Posterior cingulate gyrus (tissue), 11 donors: ENCODE data around the gene AMELX.

ENCODE experiments used
- DNase-seq, 10 donors: peaks; one replicate each; pipeline versions ENCODE4 v3.0.0 to v3.0.0-alpha.2; 2020 to 2021; ENCODE audit warnings: mixed read lengths in 3 of 10
- intact Hi-C: fragments of 100-400 bp; cut with DNase I; formaldehyde crosslinking; loops from one replicate; pipeline ENCODE4 v1.15.1; 2023

Gene AMELX

DNA sequence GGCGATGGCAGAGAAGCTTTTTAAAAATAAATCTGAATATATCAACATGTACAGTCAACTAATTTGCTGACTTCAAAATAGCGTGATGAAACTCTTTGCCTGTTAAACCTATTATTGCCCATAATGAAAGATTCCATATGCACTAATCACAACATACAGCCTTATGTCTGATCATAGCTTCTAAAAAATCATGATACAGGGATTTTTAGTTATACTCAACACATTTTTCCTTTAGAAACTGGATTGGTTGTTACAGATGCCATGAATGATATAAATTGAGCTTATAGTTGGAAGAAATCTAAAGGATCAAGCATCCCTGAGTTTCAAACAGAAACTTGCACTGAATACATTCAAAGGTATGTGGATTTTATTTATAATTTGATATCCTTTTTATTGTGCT is at the start of gene AMELX:
AMELX (plus strand) TSS at position 301 of the 400 bp plus-strand sequence. CDS start 1,376 bp downstream, outside the sequence.
- intact Hi-C loops: no loop called here
- DNase-seq: no peak

DNA sequence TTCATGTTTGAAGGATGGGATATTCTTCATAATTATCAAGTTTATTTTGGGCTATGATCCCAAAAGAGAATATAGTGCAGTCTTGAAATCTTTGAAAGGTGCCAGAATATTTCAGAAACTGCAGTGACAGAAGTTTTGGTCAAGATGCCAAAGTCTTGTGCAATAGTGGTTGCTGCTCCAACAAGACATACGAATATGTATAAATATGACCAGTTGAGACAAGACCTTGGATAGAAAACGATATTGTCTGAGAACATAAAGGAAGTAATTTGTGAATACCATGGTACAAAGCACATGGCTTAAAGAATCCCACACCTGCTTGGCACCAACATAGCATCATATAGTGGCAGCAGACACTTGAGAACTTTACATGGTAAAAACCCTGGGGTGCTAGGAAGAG is 48.6 kb upstream of the AMELX start:
- intact Hi-C loops: no loop called here
- DNase-seq: no peak

DNA sequence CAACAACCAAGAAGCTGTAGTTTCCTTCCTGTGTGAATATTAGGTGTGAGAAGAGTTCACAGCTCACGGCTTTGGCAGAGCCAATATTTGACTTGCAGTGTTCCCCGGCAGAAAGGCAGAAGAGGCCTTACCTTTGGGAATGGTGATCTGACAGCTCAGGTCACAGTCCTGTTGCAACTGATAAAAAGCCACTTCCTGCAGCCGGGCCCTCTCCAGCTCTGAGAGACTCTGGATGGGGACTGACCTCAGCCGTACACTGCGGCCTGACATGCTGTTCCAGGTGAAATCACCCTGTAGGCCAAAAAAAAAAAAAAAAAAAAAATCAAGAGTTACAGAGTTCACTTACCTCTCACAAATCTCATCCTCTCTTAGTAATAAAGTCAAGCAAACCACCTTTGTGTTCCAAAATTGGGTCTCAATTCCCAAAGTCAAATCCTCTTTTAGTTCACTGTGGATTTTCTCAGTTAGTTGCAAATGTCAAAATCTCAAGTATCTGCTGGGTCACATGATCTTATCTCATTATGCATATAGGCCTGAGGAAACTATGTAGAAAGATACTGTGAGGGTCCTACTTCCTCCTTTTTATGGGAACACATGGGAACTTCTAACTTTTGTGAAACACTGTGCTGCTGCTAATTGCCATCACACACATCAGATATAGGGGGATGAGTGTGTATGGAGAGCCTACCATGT is 38.6 kb upstream of the AMELX start:
- intact Hi-C loops: no loop called here
- peak in 1 of 10 donors; percentile 72 for DNase-seq

DNA sequence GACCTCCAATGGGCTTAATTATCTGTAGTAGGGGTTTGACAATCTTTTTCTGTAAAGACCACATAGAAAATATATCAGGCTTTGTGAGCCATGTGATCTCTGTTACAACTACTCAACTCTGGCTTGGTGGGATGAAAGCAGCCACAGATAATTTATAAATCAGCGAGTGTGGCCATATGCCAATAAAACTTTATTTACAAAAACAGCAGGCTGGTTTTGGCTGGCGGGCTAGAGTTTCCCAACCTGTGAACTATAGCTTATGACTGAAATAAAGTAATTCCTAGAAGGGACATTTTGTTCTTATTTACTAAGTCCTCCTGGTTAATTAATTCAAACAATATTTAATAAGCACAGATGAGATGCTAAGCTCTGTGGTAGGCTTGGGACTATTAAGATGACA is 35.9 kb upstream of the AMELX start:
- no peak for DNase-seq
- intact Hi-C loops: no loop called here

DNA sequence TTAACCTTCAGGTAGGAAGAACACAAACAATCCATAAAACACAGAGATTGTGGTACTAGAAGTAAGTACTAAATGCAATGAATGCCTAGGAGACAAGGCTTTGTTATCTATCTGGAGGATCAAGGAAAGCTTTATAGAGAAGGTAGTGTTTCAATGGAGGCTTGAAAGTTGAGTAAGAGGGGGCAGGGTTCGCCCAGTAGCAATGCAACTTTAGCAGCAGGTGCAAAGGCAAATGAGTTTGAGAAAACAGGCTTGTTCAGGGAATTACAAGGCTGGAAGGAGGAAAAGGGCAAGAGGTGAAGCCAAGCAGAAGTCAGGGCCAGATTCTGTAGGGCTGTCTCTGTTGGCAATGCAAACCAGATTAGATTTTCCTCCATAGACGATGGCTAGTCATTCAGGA is 35.5 kb upstream of the AMELX start:
- intact Hi-C loops: no loop called here
- DNase-seq: no peak

DNA sequence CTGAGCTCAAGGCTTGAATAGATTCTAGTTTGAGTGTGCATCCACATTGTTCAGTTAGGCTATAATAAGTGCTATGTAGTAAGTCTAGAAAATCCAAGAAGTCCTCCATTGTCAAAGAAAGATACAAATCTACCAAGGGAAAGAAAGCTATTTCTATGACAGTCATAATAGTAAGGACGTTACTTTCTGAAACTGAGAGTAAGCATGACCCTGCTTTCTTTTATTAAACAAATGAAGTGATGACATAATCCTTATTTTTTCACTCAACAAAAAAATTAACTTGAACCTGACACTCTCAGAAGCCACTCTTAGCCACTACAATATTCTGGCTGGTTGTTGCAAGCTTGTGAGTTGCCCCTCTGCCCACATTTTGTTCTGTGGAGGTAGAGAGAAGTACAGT is 33.8 kb upstream of the AMELX start:
- intact Hi-C loops: no loop called here
- no peak for DNase-seq

DNA sequence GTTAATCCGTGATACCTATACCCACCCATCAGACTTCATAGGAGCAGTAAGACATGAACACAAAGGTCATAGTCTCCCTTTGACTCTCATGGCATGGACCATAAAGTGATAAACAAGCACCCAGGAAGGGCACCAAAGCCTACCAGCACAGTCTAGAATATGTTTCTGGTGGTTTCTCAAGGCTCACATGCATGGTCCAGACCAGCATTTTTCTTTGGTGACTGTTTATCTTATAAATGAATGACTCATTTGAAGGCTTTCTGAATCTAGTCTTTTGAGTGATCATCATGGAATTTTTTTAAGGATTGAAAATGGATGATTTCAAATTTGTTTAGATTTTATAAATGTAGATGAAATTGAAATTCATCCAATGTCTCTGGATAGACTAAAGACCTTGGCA is 32.0 kb upstream of the AMELX start:
- no peak for DNase-seq
- intact Hi-C loops: no loop called here

DNA sequence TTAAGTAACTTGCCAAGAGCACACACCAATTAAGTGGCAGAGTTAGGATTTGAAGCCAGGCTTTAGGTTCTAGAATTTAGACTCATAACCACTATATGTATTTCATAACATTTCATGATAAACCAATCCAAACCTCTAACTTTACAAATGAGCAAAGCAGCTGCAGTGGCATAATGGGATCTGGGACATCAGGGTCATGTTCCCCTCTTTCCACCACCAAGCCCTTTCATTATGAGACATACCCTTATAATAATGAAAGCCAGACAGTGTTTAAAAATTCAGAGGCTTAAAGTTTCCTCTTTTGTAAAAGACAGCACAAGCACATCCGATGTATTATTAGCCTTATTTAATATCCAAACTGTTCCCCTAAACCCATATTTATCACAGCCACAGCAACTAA is 28.3 kb upstream of the AMELX start:
- intact Hi-C loops: no loop called here
- no peak for DNase-seq

DNA sequence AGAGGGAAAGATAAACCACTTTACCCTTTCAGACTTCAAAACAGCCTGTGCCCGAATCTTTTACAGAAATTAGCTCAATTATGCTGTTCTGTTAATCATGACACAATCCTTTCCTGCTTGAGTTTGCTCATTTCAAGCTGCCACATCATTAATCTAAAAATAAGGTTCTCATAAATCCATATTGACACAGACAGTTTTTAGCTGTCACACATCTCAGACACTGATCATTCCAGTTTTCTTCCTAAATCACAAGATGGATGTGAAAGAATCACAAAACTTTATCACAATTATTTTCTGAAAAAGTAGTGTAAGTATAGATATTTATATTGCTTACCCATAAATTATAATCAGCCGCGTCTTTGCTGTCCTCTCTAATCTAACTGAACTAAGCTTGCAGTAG is 27.9 kb upstream of the AMELX start:
- DNase-seq: no peak
- intact Hi-C loops: no loop called here

DNA sequence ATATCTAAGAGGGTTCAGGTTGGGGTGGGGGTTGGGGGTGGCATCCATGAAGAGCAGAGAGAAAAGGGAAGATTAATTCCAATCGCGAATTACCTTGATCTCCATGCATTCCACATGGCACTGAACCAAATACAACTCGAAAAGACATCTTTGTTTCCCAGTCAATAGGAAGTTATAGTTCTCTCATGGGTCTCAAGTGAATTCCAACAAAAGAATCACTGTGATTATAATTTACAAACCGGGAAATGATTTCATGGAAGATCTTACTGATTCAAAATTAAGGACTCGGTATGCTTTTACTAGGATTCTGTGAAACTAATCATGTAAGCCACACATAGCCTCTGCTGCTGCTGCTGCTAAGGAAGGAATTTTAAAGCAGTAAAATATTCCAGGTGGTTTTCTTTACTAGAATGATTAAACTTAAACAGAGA is 26.6 kb upstream of the AMELX start:
- intact Hi-C loops: no loop called here
- no peak for DNase-seq

DNA sequence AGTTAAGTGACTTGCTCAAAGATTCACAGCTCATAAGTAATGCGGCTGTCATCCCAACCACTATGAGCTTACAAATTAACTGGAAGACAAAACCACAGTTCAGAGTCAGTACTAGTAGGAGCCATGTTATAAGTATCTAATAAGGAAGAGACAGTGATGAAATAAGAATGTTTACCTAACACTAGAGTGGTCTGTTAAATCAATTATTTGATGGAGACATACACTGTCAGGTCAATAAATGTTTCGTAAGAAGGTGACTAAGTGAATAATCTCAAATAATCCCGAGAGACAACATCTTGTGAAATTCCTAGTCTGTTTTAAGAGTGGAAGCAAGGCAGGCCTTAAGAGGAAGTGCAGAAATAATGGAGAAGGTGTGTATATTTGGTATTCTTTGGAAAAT is 25.8 kb upstream of the AMELX start:
- no peak for DNase-seq
- intact Hi-C loops: no loop called here

DNA sequence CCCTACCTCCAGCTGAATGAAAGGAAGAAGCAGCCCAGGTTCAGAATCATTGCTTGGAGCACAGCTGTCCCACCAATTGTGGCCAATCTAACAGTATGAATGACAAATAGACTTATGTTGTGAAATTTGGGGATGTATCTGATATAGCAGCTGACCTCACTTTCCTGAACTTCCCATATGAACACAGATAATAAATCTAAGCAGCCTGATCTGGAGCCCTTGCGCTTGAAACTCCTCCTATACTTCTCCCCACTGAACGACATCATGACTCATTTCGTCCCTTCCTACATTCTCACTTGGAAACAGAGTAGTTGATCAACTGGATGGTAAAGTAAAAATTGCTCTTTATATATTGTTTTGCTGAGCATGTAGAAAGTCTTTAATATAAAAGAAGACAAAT is 24.2 kb upstream of the AMELX start:
- intact Hi-C loops: no loop called here
- no peak for DNase-seq

DNA sequence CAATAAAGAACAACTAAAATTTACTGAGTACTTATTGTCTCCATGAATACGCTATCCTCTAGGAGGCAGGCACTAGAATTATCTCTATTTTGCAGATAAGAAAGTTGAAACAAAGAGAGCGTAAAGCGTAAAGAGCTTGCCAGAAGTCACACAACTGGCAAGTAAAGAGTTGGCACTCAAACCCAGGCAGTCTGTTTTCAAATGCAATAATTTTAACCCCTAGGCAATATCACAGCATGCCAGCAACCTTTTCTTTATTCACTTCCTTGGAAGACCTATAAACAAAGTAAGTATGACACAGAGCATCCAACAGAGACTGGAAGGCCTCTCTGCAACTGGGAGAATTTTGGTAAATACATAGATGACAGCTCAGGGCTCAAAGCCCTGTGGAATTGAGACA is 23.2 kb upstream of the AMELX start:
- intact Hi-C loops: no loop called here
- DNase-seq: no peak

DNA sequence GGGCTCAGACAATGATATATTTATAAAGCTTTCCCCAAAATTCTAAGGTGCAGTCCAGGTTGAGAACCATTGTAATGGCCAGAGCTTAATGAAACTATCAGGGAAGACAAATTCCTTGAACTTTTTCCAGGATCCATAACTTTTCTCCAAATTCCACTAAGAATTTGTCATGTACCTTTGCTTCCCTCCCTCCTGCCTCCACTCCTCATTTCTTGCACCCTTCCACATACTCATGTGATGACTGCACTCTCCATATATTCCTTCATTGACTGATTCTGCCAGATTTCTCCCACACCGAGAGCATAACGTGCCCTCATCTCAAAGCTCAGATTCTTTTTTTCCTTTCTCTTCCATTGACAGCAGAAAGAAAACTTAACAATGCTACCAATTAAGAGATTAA is 20.9 kb upstream of the AMELX start:
- intact Hi-C loops: no loop called here
- DNase-seq: no peak

DNA sequence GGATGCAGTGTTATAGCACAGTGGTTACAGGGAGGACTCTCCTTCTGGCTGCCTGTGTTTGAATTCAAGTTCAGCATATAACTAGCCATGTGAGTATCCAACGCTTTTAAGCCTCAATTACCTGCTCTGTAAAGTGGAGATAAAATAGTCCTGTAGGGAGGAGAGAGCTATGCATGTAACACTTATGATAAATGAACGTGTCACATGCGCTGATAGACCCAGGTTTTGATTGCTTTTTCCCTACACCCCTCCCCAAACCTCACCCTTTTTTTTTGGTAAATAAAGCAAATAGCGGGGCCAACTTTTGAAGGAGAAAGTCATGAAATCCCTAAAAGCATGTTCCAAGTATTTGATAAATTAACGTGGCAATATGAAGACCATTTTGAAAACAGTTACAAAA is 20.4 kb upstream of the AMELX start:
- no peak for DNase-seq
- intact Hi-C loops: no loop called here

DNA sequence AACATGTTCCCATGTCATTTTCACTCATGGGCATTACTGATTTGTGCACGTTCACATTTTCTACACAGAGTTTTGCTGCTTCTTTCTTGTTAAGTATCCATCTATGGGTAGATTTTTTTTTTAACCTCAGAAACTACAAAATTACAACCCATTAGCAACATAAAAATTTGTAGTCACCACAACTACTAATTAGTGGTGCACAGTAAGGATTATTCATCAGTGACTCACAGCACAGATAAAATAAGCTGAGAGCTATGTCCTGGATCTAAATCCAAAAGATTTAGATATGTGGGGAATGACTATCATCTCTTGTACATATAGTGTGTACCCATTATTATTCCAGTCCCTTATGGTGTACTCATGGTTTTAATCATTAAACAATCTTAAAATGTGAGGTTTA is 19.7 kb upstream of the AMELX start:
- no peak for DNase-seq
- intact Hi-C loops: no loop called here

DNA sequence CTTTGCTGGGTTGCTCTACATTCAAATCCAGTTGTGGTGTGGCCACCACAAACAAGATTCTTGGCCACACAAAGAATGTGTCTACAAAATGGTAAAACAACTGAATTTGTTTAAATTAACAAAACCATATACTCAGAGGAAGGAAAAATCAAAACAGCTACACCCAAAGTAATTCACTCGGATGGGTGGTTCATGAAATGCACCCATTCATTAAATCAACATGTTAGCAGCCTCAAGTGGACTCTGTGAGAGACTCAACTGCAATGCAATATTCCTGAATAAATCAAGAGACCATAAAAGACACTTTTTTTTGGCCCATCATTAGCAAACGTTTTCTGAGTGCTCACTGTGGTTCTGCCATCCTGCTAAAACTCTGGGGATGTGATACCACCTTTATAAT is 11.2 kb upstream of the AMELX start:
- no peak for DNase-seq
- intact Hi-C loops: no loop called here

DNA sequence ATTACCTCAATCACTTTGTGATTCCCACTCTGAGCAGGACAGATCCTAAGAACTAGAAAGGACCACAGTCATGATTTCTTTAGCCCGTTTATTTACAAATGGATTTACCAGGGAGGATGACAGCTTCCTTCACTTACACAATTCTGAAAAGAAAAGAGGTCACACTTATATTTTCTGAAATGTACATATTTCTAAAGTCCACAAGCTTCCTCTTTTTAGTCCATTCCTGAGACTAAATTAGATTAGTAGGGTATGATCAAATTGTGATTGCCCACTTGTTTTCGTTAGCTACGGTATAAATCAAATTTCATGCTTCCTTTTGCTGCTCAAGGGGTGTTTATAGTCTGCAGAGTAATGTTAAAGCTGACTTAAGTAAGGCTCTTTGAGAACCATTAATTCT is 7.6 kb upstream of the AMELX start:
- no peak for DNase-seq
- intact Hi-C loops: no loop called here

DNA sequence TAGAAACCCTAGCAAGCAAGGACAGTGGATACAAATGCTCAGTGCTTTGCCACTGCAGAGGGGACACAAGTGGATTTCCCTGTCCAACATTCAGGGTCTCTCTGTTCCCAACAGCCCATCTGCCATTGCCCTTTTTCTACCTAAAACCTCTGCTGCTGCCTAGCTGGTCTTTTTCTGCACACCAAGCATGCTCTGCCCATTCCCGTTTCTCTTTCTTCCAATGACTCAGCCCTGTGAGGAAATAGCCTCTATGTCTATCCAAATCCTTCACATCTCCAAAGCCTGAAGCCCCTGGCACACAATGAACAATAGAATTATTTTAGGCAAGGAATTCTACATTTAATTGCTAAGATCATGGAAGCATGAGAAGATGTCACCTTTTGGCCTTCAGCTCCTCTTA is 5.7 kb upstream of the AMELX start:
- DNase-seq: no peak
- intact Hi-C loops: no loop called here

DNA sequence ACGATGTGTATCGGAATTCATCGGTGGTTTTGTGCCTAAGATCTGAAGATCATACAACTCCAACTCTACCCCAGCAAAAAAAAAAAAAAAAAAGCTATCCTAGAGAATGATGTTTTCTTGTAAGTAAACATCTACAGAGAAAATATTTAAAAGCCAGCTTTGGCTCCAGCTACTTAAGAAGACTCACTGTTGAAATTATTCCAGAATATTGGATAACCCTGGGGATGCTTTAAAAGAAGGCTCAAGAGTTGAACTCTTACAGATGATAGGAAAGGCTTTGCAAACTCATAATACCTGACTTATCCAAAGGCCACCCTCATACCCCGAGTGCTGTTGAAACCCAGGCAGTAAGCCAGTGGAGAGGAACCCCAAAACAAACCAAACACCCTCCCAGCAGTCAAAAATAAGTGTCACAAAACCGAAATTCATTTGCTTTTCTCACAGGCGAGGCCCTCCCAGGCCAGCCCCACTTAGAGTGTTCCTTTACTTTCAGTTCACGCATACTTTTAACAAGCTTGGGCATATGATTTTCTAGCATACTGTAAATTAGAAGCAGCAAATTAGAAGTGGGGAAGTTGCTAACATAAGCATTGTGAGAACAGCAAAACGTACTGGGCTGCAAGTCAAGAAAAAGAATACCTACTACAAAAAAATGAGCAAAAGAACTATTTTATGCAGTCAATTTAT is 2.7 kb upstream of the AMELX start:
- no peak for DNase-seq
- intact Hi-C loops: no loop called here

DNA sequence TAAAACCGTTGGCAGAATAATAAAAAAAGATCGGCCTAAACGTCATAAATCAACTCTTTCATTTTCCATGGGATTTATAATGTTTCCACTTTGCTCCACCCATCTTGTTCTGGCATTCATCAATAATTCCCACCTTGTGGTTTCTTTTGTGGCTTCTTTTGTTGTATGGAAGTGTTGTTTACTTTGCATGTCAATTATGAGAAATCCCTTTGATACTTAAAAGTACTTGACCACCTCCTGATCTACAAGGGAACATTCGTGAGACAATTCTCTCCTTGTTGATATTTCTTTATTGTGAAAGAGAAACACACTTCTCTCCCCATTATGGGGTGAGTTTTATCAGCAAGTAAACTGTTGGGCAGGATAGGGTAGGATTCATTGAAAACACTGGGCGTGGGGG is 2.8 kb downstream of the AMELX start:
- no peak for DNase-seq
- intact Hi-C loops: no loop called here

DNA sequence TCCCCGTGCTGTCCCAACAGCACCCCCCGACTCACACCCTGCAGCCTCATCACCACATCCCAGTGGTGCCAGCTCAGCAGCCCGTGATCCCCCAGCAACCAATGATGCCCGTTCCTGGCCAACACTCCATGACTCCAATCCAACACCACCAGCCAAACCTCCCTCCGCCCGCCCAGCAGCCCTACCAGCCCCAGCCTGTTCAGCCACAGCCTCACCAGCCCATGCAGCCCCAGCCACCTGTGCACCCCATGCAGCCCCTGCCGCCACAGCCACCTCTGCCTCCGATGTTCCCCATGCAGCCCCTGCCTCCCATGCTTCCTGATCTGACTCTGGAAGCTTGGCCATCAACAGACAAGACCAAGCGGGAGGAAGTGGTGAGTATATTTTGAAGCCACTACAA is 5.4 kb downstream of the AMELX start:
- DNase-seq: peak in 3 of 10 donors; percentile 39 to 82 (median 72)
- intact Hi-C loops: no loop called here

DNA sequence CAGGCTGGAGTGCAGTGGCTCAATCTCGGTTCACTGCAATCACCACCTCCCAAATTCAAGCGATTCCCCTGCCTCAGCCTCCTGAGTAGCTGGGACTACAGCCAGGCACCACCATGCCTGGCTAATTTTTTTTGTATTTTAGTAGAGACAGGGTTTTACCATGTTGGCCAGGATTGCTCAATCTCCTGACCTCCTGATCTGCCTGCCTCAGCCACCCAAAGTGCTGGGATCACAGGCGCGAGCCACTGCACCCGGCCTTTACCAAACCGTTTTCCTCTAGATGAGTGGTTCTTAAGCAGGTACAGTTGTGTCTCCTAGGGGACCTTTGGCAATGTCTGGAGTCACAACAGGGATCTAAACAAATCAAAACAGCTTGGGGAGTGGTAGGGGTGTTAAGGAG is 11.6 kb downstream of the AMELX start:
- intact Hi-C loops: no loop called here
- DNase-seq: no peak
